ENCODE measurements around the gene PATZ1.

Gene PATZ1

DNA sequence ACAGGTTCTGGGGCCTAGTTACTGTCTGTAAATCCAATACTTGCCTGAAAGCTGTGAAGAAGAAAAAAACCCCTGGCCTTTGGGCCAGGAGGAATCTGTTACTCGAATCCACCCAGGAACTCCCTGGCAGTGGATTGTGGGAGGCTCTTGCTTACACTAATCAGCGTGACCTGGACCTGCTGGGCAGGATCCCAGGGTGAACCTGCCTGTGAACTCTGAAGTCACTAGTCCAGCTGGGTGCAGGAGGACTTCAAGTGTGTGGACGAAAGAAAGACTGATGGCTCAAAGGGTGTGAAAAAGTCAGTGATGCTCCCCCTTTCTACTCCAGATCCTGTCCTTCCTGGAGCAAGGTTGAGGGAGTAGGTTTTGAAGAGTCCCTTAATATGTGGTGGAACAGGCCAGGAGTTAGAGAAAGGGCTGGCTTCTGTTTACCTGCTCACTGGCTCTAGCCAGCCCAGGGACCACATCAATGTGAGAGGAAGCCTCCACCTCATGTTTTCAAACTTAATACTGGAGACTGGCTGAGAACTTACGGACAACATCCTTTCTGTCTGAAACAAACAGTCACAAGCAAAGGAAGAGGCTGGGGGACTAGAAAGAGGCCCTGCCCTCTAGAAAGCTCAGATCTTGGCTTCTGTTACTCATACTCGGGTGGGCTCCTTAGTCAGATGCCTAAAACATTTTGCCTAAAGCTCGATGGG lies 67.4 kb downstream of the PATZ1 start:
- no peak for DNase-seq

DNA sequence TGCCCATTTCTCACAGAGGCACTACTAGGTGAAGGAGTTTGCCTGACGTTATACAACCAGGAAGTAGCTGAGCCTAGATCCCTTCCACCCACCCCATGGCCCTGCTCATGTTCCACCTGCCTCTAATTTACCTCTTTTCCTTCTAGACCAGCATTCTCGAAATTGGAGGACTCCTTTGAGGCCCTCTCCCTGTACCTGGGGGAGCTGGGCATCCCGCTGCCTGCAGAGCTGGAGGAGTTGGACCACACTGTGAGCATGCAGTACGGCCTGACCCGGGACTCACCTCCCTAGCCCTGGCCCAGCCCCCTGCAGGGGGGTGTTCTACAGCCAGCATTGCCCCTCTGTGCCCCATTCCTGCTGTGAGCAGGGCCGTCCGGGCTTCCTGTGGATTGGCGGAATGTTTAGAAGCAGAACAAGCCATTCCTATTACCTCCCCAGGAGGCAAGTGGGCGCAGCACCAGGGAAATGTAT lies 68.0 kb downstream of the PATZ1 start:
- no peak for DNase-seq

DNA sequence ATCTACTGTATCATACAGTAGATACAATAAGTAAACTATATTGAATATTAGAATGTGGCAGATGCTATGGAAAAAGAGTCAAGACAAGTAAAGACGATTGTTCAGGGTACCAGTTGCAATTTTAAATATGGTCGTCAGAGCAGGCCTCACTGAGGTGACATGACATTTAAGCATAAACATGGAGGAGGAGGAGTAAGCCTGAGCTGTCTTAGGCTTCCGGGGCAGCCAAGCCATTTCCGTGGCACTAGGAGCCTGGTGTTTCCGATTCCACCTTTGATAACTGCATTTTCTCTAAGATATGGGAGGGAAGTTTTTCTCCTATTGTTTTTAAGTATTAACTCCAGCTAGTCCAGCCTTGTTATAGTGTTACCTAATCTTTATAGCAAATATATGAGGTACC lies 68.4 kb downstream of the PATZ1 start:
- DNase-seq = no peak

DNA sequence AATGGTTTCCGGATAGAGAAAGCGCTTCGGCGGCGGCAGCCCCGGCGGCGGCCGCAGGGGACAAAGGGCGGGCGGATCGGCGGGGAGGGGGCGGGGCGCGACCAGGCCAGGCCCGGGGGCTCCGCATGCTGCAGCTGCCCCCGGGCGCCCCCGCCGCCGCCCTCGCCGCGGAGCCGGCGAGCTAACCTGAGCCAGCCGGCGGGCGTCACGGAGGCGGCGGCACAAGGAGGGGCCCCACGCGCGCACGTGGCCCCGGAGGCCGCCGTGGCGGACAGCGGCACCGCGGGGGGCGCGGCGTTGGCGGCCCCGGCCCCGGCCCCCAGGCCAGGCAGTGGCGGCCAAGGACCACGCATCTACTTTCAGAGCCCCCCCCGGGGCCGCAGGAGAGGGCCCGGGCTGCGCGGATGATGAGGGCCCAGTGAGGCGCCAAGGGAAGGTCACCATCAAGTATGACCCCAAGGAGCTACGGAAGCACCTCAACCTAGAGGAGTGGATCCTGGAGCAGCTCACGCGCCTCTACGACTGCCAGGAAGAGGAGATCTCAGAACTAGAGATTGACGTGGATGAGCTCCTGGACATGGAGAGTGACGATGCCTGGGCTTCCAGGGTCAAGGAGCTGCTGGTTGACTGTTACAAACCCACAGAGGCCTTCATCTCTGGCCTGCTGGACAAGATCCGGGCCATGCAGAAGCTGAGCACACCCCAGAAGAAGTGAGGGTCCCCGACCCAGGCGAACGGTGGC lies 69.5 kb downstream of the PATZ1 start:
- no peak for DNase-seq
